ENCODE measurements around the gene MAB21L3.
"Not testable (repeated sequence)": the region's sequence is repeated elsewhere in the genome, so short reads cannot be mapped to it uniquely, and the experiment has no call there.

MAB21L3 gene

DNA sequence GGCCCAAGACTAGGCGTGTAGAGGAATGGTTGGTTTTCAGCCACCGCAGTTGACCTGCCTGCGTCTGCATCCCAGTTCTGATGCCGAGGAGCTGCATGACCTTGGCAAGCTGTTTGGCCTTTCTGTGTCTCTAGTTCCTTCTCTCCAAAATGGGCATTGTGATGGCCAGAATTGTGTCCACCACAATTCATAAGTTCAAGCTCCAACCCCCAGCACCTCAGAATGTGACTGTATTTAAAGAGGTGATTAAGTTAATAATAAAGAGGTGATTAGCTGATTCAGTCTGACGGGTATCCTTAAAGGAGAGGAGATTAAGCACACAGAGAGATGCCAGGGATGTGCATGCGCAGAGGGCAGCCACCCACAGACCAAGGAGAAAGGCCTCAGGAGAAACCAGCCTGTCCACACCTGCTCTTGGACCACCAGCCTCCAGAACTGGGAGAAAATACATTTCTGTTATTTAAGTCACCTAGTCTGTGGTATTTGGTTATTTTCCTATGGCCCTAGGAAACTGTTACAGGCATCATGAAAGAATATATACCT, 28.5 kb downstream of the MAB21L3 start:
- DNase-seq, result no peak

DNA sequence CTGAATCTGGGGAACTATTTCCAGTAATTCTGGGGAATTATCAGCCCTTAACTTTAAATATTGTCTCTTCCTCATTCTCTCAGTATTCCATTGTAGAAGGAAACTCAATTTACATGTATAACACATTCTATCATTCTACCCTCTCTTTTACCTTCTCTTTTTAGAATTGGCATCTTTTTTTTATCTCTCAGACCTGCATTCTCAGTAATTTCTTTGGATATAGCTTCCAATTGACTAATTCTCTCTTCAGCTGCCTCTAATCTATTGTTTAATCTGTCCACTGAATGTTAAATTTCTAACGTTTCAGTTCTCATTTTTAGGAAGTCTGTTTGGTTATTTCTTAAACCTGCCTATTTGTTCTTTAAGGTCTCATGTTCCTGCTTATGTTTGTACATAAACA, 33.0 kb downstream of the MAB21L3 start:
- DNase-seq, result no peak

DNA sequence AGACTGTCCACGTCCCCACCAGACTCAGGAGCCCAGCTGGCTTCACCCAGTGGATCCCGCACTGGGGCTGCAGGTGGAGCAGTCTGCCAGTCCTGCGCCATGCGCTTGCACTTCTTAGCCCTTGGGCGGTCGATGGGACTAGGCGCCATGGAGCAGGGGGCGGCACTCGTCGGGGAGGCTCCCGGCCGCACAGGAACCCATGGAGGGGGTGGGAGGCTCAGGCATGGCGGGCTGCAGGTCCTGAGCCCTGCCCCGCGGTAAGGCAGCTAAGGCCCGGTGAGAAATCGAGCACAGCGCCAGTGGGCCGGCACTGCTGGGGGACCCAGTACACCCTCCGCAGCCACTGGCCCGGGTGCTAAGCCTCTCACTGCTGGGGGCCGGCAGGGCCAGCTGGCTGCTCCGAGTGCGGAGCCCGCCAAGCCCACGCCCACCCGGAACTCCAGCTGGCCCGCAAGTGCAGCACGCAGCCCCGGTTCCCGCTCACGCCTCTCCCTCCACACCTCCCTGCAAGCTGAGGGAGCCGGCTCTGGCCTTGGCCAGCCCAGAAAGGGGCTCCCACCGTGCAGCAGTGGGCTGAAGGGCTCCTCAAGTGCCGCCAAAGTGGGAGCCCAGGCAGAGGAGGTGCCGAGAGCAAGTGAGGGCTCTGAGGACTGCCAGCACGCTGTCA, 35.4 kb downstream of the MAB21L3 start:
- not testable (repeated sequence) for DNase-seq

DNA sequence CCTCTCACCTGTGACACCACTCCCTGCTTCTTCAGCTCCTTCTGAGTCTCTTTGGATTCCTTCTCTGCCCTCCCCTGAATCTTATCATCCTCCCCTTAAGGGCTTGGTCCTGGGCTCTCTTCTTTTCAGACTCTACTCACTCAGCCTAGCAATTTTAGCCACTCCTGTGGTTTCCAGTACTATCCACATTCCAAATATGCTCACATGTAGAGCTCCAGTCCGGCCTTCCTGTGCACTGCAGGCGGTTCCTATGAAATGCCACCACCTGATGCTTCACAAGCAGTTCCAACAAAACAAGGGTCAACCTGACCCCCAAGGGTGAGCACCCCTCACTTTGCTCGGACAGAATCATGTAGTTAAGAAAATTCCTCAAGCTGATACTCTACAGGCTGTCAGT, 35.9 kb downstream of the MAB21L3 start:
- DNase-seq, result no peak

DNA sequence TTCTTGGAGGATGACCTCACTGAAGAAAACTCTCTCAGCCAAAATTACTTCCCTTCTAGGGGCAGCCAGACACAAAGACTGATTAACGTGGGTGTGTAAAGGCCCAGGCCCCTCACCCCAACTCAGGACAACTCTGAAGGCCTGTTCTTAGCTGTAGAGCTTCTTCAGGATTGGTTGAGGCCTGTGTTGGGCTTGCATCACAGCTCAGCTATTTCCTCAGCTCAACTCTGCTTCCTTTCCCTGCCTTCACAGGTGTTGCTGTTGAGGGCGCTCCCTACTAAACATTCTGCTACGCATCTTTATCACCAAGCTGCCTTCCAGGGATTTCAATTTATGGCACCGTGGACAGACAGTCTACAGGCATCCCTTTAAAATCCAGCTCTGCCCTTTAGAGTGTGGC, 36.8 kb downstream of the MAB21L3 start:
- no peak for DNase-seq

DNA sequence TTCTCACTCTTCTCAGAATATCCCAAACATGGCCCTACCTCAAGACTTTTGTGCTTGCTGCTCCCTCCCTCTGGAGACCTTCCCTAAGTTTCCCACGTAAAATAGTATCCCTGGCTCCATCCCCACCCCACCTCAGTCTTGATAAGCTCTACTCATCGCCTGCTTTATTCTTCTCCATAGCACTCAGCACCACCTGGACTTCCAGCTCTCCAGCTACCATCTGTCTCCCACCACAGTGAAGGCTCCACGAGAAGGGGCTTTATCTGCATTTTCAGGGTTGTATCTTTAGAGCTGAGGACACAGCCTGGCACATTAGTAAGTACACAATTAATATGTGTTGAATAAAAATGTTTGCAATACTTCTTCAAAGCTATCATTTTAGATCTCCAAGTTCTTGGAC, 37.8 kb downstream of the MAB21L3 start:
- DNase-seq, result no peak

DNA sequence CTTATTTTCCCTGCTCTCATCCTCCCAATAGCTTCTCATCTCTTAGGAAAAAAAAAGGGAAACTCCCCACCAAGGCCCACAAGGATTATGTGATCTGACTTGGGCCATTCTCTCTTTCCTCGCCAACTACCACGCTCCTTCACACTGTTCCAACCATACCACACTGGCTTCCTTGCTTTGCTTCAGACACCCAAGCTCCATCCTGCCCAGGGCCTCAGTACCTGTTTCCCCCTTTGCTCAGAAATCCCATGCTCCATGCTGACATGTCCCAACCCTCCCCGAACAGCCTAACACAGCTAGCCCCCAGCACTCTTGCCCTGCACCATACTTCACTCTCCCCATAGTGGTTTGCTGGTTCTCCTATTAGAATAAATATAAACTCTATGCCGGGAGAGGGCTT, 39.2 kb downstream of the MAB21L3 start:
- no peak for DNase-seq

DNA sequence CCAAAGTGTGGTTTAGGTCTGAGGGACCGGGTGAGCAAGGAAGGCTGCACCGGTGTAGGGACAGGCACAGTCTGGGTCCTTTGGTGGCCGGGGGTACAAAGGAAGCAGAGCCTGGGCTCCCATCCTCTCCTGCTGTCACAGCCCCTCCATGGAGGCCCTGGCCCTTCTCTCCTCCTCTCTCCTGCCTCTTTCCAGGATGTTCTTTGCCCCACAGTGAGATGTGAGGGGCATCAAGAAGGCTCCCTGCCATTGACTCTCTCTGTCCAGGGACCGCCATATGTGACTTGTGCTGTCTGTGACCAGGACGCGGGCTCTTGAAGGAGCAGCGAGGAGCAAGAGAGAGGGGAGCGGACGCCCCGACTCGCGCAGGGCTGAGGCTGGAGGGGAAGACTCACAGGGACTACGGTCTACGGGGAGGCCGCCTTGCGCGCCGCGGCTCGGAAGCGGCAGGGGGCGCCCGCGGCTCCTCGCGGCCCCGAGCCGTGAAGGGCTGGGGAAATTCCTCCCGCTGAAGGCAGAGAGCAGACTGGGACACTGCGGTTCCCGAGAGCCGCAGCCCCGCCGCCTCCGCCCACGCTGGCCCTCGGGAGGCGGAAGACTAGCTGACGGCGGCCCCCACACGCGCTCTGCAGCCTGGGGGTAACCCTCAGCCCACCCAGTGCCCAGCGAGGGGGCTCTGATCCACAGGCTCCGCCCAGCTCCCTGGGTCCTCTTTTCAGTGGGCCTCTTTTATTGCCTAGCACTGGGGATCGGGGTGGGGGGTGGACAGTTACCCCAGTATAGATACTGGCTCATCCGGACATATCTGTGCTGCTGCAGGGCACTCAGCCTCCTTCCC, 40.8 kb downstream of the MAB21L3 start:
- peak; percentile 87 for DNase-seq

DNA sequence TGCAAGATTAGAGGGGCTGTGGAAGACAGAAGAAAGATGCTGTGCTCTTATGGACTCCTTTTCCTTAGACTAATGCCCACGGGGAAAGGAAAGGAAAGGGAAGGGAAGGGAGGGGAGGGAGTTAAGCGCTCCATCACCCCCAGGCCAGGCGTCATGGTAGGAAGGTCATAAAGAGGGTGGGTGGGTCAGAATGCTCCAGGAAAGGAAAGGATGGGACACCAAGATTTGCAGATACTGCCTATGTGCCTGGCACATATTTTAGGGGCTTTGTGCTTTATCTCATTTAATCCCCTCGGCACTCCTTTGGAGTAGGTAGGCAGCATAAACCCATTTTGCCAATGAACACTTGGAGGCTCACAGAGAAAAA, 41.4 kb downstream of the MAB21L3 start:
- no peak for DNase-seq

DNA sequence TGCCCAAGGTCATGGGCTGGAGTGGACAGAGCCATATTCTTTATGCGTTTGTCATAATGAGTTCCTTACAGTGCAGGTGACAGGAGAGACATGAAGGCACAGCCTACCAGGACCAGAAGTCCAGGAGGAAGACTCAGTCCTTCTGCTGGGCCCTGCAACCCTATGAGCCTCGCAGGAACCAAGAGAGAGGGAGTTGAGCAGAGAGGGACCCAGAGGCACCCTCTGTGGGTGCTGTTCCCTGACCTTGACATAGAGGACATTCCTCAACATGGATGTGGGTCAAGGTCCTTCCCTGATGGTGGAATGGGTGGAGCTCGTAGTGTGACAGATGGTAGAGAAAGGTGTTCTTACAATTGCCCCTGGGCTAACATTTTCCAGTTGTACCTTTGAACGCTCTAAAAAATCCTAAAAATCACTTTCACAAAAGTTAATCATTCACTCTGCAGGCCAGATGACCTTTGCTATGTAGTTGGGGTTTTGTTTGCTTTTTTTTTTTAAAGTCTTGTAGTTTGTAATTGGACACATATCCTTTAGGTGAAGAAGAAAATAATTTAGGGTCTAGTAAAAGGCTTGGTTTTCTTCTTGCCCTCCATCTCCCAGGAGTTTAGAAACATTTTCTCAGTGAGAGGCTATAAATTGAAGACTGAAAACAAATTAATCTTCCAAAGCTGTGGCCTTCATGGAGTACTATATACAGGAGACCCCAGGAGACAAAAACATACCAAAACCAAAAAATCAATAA, 41.9 kb downstream of the MAB21L3 start:
- DNase-seq, result no peak

DNA sequence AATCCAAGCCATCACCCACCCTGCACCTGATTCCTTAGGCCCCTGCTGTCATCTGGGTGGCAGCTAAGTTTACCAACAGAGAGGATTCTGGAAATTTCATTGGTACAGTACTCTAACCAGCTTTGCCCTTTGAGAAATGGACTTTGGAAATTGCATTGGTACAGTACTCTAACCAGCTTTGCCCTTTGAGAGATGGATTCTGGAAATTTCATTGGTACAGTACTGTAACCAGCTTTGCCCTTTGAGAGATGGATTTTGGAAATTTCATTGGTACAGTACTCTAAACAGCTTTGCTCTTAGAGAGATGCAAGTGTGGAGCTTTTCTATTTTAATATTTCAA, 42.5 kb downstream of the MAB21L3 start:
- DNase-seq, result no peak

DNA sequence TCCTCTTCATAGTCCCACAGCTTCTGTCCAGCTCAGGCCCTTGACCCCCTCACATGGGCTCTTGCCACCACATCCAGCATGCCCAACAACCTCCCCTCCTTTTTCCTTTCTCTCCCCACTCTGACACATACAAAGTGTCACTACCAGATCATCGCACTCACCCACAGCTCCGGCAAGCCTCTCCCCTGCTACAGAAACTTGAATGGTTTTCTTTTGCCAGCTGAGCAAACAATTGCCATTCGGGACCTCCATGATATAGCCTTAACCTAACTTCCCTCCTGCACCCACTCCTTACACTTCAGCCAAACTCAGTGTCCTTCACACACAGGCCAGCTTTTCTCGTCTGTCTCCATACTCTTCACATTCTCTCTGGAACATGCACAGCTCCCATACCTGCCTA, 43.3 kb downstream of the MAB21L3 start:
- no peak for DNase-seq

DNA sequence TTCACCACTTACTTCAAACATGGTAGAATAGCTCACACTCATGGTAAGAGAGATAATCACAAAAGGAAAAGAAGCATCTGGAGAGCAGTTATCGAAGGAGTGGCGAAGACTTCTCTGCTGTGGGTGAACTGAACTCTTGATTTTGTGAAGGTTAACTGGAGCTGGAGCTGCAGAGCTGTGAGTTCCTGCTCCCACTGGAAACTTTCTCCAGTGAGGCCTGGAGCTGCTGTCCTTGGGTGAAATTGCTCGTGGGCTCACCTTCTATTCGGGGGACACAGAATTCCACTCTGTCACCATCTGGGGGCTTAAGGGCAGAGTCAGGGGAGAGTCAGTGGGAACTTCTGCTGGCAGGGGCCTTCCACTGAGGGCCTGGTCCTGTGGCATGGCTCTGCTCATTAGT, 45.9 kb downstream of the MAB21L3 start:
- DNase-seq, result no peak

DNA sequence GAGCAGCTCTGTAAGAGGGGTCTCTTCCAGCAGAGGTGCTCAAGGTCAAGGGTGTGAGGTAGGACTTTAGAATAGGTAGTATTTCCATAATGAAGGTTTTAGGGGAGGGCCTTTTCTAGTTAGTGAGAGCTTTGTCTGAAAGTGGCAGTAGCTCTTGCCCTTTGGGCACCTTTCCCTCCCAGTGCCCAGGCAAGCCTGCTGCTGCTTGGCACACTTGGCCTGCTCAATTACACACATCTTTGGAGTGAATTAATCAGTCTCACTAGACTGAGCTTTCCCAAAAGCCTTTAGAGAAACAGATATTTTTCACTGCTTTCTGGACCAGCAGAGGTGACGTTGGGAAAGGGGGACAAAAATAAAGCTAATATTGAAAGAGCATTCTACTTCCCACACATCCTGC, 48.0 kb downstream of the MAB21L3 start:
- no peak for DNase-seq

DNA sequence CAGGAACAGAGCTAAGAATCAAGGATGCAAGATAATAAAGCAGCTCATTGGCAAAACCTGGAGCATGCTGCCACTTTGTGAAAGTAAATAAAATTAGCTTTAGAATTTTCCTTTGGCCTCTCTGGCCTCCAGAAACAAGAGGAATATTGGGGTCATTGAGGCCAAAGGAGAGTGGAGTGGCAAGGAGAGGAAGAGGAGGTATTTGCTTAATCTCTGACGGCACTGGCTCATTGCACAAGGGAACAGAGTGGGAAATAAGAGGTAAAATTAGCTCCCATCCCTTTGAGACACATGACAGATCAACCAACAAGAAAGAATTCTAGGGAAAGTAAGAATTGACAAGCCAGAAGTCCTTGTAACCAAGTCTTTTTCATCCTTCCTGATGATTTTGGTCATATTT, 48.4 kb downstream of the MAB21L3 start:
- DNase-seq, result no peak

DNA sequence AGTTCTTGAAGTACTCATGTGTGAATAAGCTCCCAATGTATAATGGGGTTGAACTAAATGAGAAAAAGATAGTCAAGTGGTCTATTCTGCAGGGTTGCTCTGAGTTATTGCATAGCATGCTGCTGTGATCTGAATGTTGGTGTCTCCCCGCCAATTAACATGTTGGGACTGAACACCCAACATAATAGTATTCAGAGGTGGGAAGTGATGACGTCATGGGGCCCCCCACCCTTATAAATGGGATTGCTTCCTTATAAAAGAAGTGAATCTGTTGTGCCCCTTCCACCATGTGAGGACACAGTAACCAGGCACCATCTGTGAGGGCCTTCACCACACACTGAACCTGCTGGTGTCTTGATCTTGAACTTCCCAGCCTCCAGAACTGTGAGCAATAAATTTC, 50.2 kb downstream of the MAB21L3 start:
- no peak for DNase-seq

DNA sequence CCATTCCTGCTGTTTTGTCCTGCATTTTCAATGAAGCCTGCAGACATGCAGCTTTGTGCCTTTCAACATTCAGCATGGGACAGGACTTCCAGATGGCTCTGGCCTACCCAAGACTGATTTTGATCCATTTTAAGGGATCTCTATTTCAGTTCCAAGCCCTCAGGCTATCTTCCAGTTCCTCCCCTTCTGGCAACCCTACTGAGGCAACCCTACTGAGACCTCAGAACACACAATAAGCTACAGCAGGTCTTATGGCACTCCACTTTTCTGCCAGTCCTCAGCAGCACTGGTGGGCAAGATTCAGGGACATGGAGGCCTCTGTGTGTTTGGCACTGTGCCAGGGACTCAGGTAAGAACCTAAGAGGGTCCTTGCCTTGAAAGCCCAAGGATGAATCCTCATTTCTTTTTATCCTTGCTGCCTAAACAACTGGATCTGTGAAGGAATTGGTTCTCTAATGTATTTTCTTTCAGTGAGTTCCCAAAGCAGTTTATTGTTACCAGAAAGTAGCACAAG, 50.7 kb downstream of the MAB21L3 start:
- DNase-seq, result no peak

DNA sequence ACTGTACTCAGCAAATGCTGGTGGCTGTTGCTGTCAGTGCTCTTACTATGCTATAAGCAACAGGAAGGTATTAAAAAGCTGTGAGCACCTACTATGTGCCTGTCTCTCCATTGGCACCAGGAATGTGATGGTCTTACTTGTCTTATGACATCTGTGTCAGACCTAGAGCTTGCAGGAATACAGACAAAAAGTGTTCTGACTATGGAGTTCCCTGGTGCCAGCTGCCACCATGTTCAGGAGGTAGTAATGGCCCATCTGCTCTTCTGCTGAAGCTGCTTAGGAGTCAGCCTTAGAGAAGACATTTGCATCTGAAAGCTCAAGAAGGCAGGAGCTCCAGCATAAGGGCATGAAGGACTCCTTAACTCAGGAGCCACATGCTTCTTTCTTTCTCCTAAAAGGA, 52.3 kb downstream of the MAB21L3 start:
- DNase-seq, result no peak

DNA sequence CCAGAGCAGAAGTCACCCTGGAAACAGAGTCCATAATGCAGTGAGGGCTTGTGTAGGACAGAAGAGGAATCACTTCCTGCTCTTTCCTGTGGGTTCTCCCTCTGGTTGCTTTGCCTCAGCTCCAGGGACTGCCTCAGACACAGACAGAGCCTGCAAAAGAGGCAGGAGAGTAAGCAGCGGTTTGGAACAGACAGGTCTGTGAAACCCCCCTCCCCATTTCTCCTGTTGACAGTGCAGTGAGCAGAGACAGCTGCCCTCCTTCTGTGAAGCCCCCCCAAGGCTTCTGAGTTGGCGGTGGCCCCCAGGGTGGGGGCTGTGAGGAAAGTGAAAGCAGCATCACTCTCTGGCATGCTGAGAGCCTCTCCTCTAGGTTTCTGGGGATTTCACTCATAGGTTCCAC, 53.0 kb downstream of the MAB21L3 start:
- no peak for DNase-seq

DNA sequence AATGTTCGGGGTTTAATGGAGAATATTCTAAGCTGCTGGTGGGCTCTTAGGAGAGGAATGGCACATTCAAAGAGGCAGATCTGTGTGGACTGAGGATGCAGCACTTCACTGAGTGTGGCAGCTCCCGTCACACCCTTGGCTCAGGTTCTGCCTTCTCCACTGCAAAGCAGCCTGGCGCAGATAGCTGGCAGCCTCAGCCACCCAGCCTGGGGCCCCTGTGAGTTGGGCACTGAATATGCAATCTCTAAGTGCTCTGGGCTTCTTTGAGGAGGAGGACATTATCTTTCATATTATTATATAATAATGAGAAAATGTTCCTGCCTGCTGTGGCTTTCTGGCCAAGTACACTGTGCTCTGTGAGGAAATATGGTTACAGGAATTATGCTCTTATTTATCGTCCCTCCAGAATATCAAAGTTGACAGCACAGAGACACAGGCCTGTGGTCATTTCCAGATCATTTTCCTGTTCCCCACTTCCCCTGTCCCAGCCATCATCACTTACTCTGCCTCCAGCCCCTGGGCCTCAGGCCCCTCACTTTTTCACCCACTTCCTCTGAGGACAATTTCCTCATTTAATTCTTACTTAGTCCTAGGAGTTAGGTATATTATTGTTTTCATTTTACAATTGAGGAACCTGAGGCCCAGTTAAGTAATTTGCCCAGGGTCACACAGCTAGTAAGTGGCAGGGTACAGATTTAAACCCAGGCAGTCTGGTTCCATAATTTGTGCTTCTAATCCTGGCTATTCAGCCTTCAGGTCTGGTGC, 53.6 kb downstream of the MAB21L3 start:
- DNase-seq, result no peak

DNA sequence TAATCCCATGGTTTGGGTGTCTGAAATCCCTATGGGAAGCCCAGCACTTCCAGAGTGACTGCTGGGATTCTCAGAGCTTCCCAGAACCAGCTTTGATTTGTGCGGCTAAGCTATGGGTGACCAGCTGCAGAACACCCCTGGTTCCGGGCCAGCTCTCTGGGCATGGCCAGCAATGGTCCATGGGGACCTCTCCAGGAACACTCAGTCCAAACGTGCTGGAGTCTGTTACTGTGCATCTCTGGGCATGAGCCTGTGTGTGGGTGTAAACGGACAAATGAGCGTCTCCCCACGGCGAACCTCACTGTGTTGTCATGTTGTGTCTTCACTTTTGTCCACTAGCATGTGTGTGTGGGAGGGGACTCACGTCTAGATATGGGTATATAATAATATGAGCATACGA, 54.4 kb downstream of the MAB21L3 start:
- DNase-seq, result no peak

DNA sequence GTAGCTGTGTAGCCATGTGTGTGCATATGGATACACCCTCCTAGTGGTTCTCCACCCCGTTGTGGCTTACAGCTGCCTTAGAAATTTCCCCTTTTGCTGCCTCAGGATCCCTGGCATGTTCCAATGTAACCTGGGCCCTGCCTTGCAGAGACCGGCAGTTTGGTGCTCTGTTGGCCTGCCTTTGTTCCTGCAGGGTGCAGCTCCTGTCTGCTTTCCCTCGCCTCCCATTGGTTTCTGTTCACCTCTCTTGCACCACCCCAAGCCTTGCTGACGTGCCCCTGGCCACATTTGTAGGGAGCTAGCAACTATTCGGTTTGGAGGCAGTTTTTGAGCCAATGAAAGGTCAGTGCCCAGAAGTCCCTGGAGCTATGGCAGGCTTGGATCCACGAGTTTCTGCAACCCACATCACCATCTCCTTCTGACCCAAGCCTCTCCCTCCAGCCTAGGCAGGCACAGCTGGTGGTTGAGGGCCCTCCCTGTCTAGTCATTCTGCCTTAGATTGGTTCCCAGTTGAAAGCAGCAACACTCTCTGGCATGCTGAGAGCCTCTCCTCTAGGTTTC, 54.9 kb downstream of the MAB21L3 start:
- no peak for DNase-seq

DNA sequence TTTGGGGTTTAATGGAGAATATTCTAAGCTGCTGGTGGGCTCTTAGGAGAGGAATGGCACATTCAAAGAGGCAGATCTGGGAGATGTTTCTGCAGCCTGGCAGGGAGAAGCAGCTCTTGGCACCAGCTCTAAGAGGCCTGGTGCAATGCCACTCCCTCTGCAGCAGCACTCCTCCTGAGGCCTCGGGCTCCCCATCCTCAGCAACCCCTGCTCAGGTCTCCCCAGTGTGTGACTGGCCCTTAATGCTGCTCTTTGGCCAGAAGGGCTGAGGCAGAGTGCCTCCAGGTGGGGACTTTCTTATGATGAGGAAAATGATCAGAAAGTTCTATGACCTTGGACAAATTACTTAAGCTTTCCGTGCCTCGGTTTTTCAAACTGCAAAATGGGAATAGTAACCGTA, 55.5 kb downstream of the MAB21L3 start:
- DNase-seq, result no peak

Measured in CD4-positive, alpha-beta T cell treated with Interleukin-12 subunit alpha and Interleukin-12 subunit beta, for 1 hour (primary cell).